ENCODE data around the gene NCOR2.

DNA sequence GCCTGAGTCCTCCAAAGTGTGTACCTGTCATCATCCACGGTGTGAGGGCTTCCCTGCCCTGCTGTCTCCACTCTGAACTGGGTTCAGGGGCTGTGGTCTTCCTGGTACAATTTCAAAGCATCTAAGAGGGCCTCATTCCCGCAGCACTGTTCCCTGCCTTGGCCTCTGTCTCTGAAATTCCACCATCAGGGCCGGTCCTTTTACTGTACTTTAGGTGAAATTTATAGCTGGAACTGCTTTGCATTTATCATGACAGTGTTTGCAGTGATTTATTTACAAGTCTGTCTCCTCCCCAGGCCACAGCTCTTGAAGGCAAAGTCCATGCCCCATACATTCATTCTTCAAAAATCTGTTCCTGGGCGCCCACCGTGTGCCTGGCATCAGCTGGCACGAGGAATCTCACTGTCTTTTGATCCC is 36.9 kb upstream of the NCOR2 start:
- no peak for TF ChIP-seq EP300 (IDR thresholded peaks at IDR 0.05; ENCODE audit: low read depth)
- TF ChIP-seq, protein P1, sequence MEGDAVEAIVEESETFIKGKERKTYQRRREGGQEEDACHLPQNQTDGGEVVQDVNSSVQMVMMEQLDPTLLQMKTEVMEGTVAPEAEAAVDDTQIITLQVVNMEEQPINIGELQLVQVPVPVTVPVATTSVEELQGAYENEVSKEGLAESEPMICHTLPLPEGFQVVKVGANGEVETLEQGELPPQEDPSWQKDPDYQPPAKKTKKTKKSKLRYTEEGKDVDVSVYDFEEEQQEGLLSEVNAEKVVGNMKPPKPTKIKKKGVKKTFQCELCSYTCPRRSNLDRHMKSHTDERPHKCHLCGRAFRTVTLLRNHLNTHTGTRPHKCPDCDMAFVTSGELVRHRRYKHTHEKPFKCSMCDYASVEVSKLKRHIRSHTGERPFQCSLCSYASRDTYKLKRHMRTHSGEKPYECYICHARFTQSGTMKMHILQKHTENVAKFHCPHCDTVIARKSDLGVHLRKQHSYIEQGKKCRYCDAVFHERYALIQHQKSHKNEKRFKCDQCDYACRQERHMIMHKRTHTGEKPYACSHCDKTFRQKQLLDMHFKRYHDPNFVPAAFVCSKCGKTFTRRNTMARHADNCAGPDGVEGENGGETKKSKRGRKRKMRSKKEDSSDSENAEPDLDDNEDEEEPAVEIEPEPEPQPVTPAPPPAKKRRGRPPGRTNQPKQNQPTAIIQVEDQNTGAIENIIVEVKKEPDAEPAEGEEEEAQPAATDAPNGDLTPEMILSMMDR (IDR thresholded peaks at IDR 0.05) = no peak

Data from transverse colon (tissue), 3 donors.